Stimulated activated CD4-positive, alpha-beta T cell treated with anti-CD3 and anti-CD28 coated beads, Interleukin-12 subunit alpha, Interleukin-12 subunit beta, amount 100 ng/mL, for 48 hours (primary cell): Measurements from ENCODE around the gene CMIP.

ENCODE experiments used
- DNase-seq, 3 donors: peaks; one replicate each; pipeline ENCODE4 v3.0.0-alpha.2; 2020; ENCODE audit warnings: low read depth in 2 of 3, low spot score in 1 of 3

CMIP gene

GRCh38 chr16:81547194-81547938, 102.8 kb downstream of the CMIP start:
- no peak for DNase-seq

- DNase-seq: no peak
Observed at GRCh38 chr16:81547939-81548216, 103.3 kb downstream of the CMIP start.

GRCh38 chr16:81548551-81548875, 103.9 kb downstream of the CMIP start:
- DNase-seq: no peak

GRCh38 chr16:81548876-81549546, 104.4 kb downstream of the CMIP start:
- DNase-seq: no peak

GRCh38 chr16:81549547-81550431, 105.2 kb downstream of the CMIP start:
- no peak for DNase-seq

DNA sequence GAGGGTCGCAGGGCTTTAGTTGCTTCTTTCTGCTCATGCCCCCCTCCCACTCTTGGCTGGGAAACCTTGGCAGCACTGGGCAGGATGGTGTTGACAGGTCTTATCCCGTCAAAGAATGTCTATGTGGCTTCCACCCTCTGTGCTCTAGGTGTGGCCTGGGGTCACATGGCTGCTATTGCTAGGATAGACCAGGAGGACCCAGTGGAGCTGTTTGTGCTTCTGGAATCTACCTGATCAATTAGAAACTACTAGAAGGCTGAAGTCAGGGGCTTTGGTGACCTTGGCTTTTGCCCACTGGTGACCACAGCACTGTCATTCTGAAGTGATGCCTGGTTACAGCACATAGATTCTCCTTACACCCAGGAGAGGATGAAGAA, 105.8 kb downstream of the CMIP start:
- DNase-seq: no peak

GRCh38 chr16:81551151-81551808, 106.7 kb downstream of the CMIP start:
- DNase-seq: peak in 1 of 3 donors; percentile 12

DNA sequence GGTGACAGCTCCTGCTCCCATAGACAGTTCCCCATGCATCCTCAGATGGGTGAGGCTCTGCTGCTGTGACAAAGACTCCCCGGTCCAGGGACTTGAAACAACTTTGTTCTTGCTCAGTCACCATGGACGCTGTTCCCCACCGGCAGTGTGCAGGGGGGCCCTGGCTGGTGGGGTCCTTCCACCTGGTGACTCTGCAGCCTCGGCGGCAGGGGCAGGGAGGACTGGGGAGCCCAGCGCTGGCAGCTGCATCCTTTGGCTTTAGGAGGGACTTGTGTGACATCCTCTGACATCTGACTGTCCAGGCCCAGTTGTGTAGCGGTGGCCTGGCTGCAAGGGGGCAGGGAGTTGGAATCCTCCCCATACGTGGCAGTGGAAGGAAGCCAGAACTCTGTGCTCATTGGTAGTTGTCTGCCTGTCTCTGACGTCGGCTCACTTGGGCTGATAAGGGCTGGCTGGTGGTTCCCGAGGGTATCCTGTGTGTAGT, 107.3 kb downstream of the CMIP start:
- no peak for DNase-seq

- DNase-seq: no peak
Observed at GRCh38 chr16:81552743-81553079, 108.1 kb downstream of the CMIP start.

DNA sequence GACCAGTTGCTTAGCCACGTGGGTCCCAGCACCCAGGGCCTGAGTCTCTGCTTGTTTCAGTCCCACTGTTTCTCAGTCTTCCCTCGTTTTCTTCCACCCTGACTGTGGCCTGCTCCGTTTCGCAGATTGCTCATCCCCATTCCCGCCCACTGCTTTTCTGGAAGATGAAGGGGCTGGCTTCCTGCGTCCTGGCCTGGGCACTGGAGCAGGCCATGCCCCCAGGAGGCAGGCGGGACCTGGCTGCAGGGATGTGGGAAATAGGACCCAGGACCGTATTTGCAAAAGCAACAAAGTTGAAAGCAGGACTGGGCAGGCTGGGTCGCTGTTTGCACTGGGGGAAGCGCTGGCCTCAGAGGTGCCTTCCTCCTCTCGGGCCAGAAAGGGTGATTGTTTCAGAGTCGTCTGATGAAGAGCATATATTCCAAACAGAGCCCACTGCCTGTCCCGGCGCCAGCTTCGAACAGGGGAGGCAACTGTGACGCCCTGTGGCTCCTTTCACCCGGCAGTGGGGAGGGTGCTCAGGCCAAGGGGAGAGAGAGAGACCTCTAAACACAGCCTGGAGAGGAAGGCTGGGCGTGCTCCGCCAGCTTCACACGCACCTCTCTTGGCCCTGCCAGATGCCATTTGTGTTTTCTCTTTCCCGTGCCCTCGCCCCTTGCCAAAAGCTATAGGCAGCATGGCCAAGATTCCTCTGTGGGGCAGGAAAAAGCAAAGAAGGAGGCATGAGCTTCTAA, 108.6 kb downstream of the CMIP start:
- no peak for DNase-seq

- DNase-seq: no peak
Observed at GRCh38 chr16:81553814-81554675, 109.4 kb downstream of the CMIP start.

- no peak for DNase-seq
Observed at GRCh38 chr16:81554979-81555378, 110.4 kb downstream of the CMIP start.

DNA sequence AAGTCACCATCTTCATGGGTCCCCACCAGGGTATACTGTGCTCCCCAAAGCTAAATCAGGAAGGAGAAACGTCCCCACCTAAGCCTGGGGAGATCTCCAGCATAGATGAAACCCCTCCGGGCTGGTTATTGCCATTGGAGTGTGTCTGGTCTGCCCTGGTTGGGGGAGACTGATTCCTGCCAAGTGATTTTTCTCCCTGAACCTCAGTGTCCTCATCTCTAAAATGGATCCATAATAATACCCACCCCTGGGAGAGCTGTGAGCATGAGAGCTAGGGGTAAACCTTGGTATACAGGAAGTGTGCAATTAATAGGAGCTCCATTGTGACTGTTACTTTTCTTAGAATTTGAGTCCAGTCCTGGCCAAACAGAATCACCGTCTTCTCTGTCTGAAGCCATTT, 111.1 kb downstream of the CMIP start:
- DNase-seq: no peak

- no peak for DNase-seq
Observed at GRCh38 chr16:81556715-81557284, 112.2 kb downstream of the CMIP start.

DNA sequence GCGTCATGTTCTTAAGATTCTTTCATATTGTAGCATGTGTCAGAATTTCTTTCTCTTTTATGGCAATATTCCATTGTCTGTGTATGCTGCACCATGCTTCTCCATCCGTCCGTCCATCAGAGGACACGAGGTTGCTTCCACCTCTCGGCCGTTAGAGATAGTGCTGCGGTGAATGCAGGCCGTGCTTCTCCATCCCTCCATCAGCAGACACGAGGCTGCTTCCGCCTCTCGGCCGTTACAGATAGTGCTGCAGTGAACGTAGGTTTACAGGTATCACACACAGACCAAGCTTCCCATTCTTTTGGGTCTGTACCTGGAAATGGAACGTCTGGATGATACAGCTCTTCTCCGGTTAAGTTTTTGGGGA, 113.5 kb downstream of the CMIP start:
- no peak for DNase-seq

GRCh38 chr16:81558444-81559175, 114.0 kb downstream of the CMIP start:
- DNase-seq: no peak

DNA sequence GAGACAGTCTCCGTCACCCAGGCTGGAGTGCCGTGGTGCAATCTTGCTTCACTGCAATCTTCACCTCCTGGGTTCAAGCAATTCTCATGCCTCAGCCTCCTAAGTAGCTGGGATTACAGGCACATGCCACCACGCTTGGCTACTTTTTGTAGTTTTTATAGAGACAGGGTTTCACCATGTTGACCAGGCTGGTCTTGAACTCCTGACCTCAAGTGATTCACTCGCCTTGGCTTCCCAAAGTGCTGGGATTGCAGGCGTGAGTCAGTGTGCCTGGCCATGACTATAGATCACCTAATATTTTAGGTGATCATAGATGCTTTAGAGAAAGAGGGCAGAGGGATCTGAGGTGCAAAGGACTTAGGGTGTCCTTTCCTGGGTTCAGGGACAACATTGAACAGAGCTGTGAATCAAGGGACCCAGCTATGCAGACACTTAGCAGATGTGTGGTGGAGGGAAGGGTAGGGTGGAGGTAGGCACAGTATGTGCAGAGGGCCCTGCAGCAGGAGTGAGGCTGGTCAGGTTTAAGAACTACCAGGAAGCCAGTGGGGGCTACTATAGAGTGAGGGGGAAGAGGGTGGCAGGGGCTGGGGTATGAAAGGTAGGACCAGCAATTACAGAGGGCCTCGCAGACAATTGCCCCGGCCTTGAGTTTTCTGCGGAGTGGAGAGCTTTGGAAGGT, 116.5 kb downstream of the CMIP start:
- no peak for DNase-seq

- no peak for DNase-seq
Observed at GRCh38 chr16:81562174-81562849, 117.7 kb downstream of the CMIP start.
